GM23248 (cell line): ENCODE measurements around the gene ATIC. TPM values are rescaled to one million over a fixed set of nuclear protein-coding genes. Genes with fewer than 3 reads are reported as not detected.
A peak's percentile ranks its signal among the peaks of the same experiment; 100 is the strongest.

Experiments used
- DNase-seq: peaks from one replicate; pipeline ENCODE4 v3.0.0-alpha.2; 2015
- H2AFZ ChIP-seq: fragments of 200-600 bp; sonication (generic); 2 replicates; pipeline ENCODE4 v1.6.1; 2016; ENCODE audit warnings: antibody characterized with exemption
- H3F3A ChIP-seq: fragments of 200-600 bp; sonication (generic); 2 replicates; pipeline ENCODE4 v1.6.1; 2016; ENCODE audit warnings: mild to moderate bottlenecking, antibody characterized with exemption, mixed run types; ENCODE audit not compliant: insufficient read depth
- H3K27ac ChIP-seq: fragments of 200-600 bp; sonication (generic); 2 replicates; pipeline ENCODE4 v1.5.1; 2016; ENCODE audit warnings: mild to moderate bottlenecking
- H3K27me3 ChIP-seq: fragments of 200-600 bp; sonication (generic); replicated peaks from 2 replicates; pipeline ENCODE4 v1.6.1; 2016; ENCODE audit warnings: mild to moderate bottlenecking; ENCODE audit not compliant: insufficient read depth
- H3K36me3 ChIP-seq: fragments of 200-600 bp; sonication (generic); 2 replicates; pipeline ENCODE4 v1.6.1; 2016; ENCODE audit warnings: low read depth, mild to moderate bottlenecking
- H3K4me1 ChIP-seq: fragments of 200-600 bp; sonication (generic); 2 replicates; pipeline ENCODE4 v1.6.1; 2016; ENCODE audit warnings: mild to moderate bottlenecking; ENCODE audit not compliant: insufficient read depth
- H3K4me2 ChIP-seq: fragments of 200-600 bp; sonication (generic); one replicate; pipeline ENCODE4 v1.6.1; 2016; ENCODE audit warnings: mild to moderate bottlenecking; ENCODE audit not compliant: unreplicated experiment
- H3K4me3 ChIP-seq: fragments of 200-600 bp; sonication (generic); 2 replicates; pipeline ENCODE4 v1.5.1; 2016; ENCODE audit warnings: mild to moderate bottlenecking
- H3K79me2 ChIP-seq: fragments of 200-600 bp; sonication (generic); 2 replicates; pipeline ENCODE4 v1.6.1; 2016; ENCODE audit warnings: mild to moderate bottlenecking; ENCODE audit not compliant: insufficient read depth
- H3K9ac ChIP-seq: fragments of 200-600 bp; sonication (generic); 2 replicates; pipeline ENCODE4 v1.6.1; 2016; ENCODE audit warnings: mild to moderate bottlenecking
- H3K9me2 ChIP-seq: fragments of 200-600 bp; sonication (generic); 2 replicates; pipeline ENCODE4 v1.6.1; 2016; ENCODE audit warnings: mixed run types, mild to moderate bottlenecking, moderate library complexity; ENCODE audit not compliant: insufficient read depth
- H3K9me3 ChIP-seq: fragments of 200-600 bp; sonication (generic); one replicate; pipeline ENCODE4 v1.6.1; 2017; ENCODE audit warnings: low read depth
- H4K20me1 ChIP-seq: fragments of 200-600 bp; sonication (generic); 2 replicates; pipeline ENCODE4 v1.6.0; 2016; ENCODE audit not compliant: insufficient read depth
- EZH2 ChIP-seq: fragments of 200-600 bp; sonication (generic); IDR thresholded peaks from 2 replicates; pipeline ENCODE4 v1.6.1; 2018; ENCODE audit warnings: antibody characterized with exemption, mild to moderate bottlenecking; ENCODE audit not compliant: insufficient read depth, poor library complexity, severe bottlenecking
- EZH2phosphoT487 ChIP-seq: fragments of 200-600 bp; sonication (generic); IDR thresholded peaks from 2 replicates; pipeline ENCODE4 v1.6.1; 2018; ENCODE audit warnings: antibody characterized with exemption, moderate library complexity, mild to moderate bottlenecking, low read depth; ENCODE audit not compliant: insufficient read depth
- WGBS, 2 experiments: methylation state at CpG; one replicate each; pipeline ENCODE4 v1.1.6; 2015 to 2017; ENCODE audit warnings: low lambda C conversion rate in 2 of 2, low coverage in 1 of 2; ENCODE audit errors: missing lambda C conversion rate in 2 of 2; 5-methylcytosine and 5-hydroxymethylcytosine counted together
- in situ Hi-C: fragments of 300-500 bp; cut with MboI; formaldehyde crosslinking; loops from 2 replicates; pipeline ENCODE4 v1.15.0; 2020
- polyA plus RNA-seq: library from polyadenylated mRNA; unstranded; fragments of >200 nt; fragmentation: Nextera tagmentation; extraction: Ambion mirVana; gene quantifications from 2 replicates; pipeline ENCODE4 v1.2.1, GENCODE V29; 2016
- total RNA-seq: library from RNA; depleted of rRNA; stranded (reverse); fragments of >200 nt; shearing (Covaris generic); gene quantifications from 2 replicates; pipeline ENCODE4 v1.2.3, GENCODE V29; 2014

ATIC gene
- total and polyA plus RNA-seq, 2 experiments from 2014 or later = 9.4 to 68.7 TPM

DNA sequence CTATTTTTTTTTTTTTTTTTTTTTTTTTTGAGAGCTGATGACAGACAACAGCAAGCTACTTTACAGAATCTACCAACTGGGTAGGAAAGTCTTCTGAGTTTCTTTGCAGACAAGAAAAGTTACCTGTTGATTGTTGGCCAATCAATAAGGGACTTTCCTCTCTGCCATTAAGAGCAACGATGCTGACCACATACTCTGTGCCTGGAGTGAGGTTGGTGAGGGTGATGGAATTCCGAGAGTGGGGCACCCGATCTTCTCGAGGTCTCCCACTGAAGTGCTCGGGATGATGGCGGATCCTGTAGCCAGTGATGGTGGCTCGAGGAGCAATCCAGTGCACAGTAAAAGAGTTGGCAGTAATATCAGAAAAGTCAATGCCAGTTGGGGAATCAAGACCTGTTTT, 74.7 kb downstream of the ATIC start:
- no peaks in the 10 kb centered on the region for H3K9me3 ChIP-seq
- no peak for DNase-seq
- H3K4me1 ChIP-seq = peaks cover 5% of the 10 kb centered on the region; the same call in 1 of the 2 replicates
- no peak for TF ChIP-seq EZH2phosphoT487
- TF ChIP-seq EZH2 = no peak
- no peak overlapping the region for H2AFZ ChIP-seq
- peaks cover 98% of the 10 kb centered on the region for H3F3A ChIP-seq
- peaks cover 91% of the 10 kb centered on the region for H3K36me3 ChIP-seq
- H3K9me2 ChIP-seq = no peaks in the 10 kb centered on the region
- peaks cover 15% of the 10 kb centered on the region; the same call in 1 of the 2 replicates for H4K20me1 ChIP-seq
- peak overlapping the region; percentile 15 for H3K9ac ChIP-seq
- in situ Hi-C loops = no loop called here
- no peak overlapping the region for H3K4me3 ChIP-seq
- no peak overlapping the region for H3K4me2 ChIP-seq
- H3K27ac ChIP-seq = peak overlapping the region; percentile 68
- H3K27me3 ChIP-seq = no peaks in the 10 kb centered on the region
- H3K79me2 ChIP-seq = no peaks in the 10 kb centered on the region
- 92 to 93% methylated on average over 7 of the region's 7 CpGs for WGBS, 2 experiments

DNA sequence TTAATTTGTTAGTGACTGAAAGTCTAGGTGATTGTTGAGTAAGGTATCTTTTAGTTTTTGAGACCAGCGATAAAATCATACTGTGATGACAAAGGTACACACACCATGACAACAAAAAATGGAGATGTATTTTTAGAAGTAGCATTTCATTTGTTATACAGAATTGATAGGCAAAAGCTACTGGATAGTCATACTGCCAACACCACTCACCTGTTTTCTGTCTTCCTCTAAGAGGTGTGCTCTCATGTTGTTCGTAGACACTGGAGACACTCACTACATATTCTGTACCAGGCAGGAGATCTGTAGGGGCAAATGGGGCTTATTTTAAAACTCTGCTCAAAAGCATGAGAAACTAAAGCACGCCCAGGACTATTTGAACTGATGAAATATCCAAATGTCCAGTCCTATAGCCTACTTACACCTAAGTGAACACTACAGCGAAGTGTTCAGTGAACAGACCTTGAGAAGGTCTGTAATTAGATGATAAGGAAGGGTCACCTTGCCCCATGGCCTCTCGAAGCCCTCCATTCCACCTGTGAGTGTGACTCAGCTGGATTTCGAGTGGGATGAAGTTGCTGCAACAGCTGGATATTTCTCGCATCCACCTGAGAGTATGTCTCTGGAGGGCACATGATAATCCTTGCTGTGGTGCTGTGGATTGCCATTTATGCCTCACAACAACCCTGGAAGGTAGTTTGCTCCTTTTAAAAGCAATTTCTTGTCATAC, 76.3 kb downstream of the ATIC start:
- DNase-seq = no peak
- H3F3A ChIP-seq = peaks cover 98% of the 10 kb centered on the region
- peaks cover 19% of the 10 kb centered on the region; the same call in 1 of the 2 replicates for H4K20me1 ChIP-seq
- H3K9me2 ChIP-seq = no peaks in the 10 kb centered on the region
- WGBS, 2 experiments = 88 to 95% methylated on average over 7 of the region's 7 CpGs
- no peaks in the 10 kb centered on the region for H3K79me2 ChIP-seq
- H3K27me3 ChIP-seq = no peaks in the 10 kb centered on the region
- peak overlapping the region; percentile 68 for H3K27ac ChIP-seq
- H3K9ac ChIP-seq = peak overlapping the region; percentile 15
- H3K4me1 ChIP-seq = peaks cover 5% of the 10 kb centered on the region; the same call in 1 of the 2 replicates
- H3K4me3 ChIP-seq = no peak overlapping the region
- TF ChIP-seq EZH2 (no peak), EZH2phosphoT487 (no peak)
- in situ Hi-C loops = no loop called here
- H3K9me3 ChIP-seq = no peaks in the 10 kb centered on the region
- peaks cover 91% of the 10 kb centered on the region for H3K36me3 ChIP-seq
- no peak overlapping the region for H2AFZ ChIP-seq
- H3K4me2 ChIP-seq = no peak overlapping the region

DNA sequence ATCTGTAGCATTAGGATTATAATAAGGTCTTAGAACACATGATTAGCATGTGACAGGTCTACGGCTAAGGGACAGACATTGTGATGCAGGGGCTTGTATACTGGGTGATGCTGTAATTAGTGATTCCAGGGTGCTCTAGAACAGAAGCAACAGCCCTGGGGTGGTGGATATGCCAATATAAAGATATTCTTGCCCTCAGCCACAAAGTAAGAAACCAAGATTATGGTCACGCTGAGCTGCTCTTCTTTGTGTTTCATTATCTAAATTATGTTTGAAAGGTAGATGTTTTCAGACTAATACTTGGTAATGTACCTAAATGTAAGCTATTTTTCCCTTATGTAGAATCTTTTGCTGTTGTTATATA, 78.7 kb downstream of the ATIC start:
- peak overlapping the region; percentile 68 for H3K27ac ChIP-seq
- peaks cover 6% of the 10 kb centered on the region; the same call in 1 of the 2 replicates for H3K79me2 ChIP-seq
- no peak for DNase-seq
- H3K4me3 ChIP-seq = no peak overlapping the region
- in situ Hi-C loops = no loop called here
- H3K9me3 ChIP-seq = no peaks in the 10 kb centered on the region
- no peaks in the 10 kb centered on the region for H3K27me3 ChIP-seq
- TF ChIP-seq EZH2 (no peak), EZH2phosphoT487 (no peak)
- H3K4me1 ChIP-seq = peaks cover 5% of the 10 kb centered on the region; the same call in 1 of the 2 replicates
- H3K36me3 ChIP-seq = peaks cover 96% of the 10 kb centered on the region
- no peaks in the 10 kb centered on the region for H3K9me2 ChIP-seq
- H3F3A ChIP-seq = peaks cover 97% of the 10 kb centered on the region
- H3K4me2 ChIP-seq = no peak overlapping the region
- no peak overlapping the region for H2AFZ ChIP-seq
- H3K9ac ChIP-seq = peak overlapping the region; percentile 30
- WGBS, 2 experiments = 86 to 100% methylated on average over 2 of the region's 2 CpGs
- H4K20me1 ChIP-seq = peaks cover 28% of the 10 kb centered on the region

DNA sequence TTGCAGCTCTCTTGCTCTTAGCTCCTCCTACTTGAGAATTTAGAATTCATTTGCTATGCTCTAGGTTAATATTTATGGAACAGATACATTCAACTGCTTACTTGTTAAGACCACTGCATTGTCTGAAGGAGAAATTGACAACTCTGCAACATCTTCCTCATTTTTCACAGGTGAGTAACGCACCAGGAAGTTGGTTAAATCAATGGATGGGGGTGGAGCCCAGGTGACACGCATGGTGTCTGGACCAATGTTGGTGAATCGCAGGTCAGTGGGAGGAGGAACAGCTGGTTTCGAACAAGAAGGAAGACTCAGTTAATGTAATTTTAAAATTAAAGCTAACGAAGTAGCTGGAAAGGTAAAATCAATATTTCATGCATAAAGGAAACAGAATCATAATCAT, 79.7 kb downstream of the ATIC start:
- Histone ChIP-seq H3K4me2 (no peak overlapping the region), H3K36me3 (peaks cover 100% of the 10 kb centered on the region), H3K9me2 (no peaks in the 10 kb centered on the region), H3K27me3 (no peaks in the 10 kb centered on the region), H3K4me3 (no peak overlapping the region), H4K20me1 (peaks cover 34% of the 10 kb centered on the region), H3K79me2 (peaks cover 6% of the 10 kb centered on the region; the same call in 1 of the 2 replicates), H3K4me1 (peaks cover 5% of the 10 kb centered on the region; the same call in 1 of the 2 replicates), H3K9ac (peak overlapping the region; percentile 30), H3K9me3 (no peaks in the 10 kb centered on the region), H3K27ac (peak overlapping the region; percentile 68), H2AFZ (no peak overlapping the region), H3F3A (peaks cover 99% of the 10 kb centered on the region)
- TF ChIP-seq EZH2phosphoT487 = no peak
- TF ChIP-seq EZH2 = no peak
- in situ Hi-C loops = no loop called here
- WGBS, 2 experiments = 85 to 86% methylated on average over 5 of the region's 5 CpGs
- DNase-seq = no peak
